Neural cell (in vitro differentiated cells): Measurements from ENCODE around the gene HPSE2. TPM values are rescaled to one million over a fixed set of nuclear protein-coding genes. Genes with fewer than 3 reads are reported as not detected.

Experiments used
- H2AFZ ChIP-seq: fragments of 200-600, 300-800 bp; sonication (generic), shearing (Covaris generic); 2 replicates; pipeline ENCODE4 v1.6.0; 2014; ENCODE audit warnings: low read depth, mild to moderate bottlenecking, antibody characterized with exemption, low read length, moderate library complexity
- H3F3A ChIP-seq: fragments of 200-600 bp; shearing (Covaris generic); 2 replicates; pipeline ENCODE4 v1.6.1; 2016; ENCODE audit warnings: mild to moderate bottlenecking, moderate library complexity, mixed read lengths, antibody characterized with exemption, low read length; ENCODE audit not compliant: insufficient read depth, poor library complexity, severe bottlenecking
- H3K27ac ChIP-seq: fragments of 200-600, 300-800 bp; sonication (generic), shearing (Covaris generic); 2 replicates; pipeline ENCODE4 v1.5.1; 2014; ENCODE audit warnings: mild to moderate bottlenecking, low read length, moderate library complexity
- H3K27me3 ChIP-seq: fragments of 300-800, 200-600 bp; sonication (generic), shearing (Covaris generic); 2 replicates; pipeline ENCODE4 v1.6.0; 2014; ENCODE audit warnings: mild to moderate bottlenecking, low read depth, low read length, moderate library complexity; ENCODE audit not compliant: insufficient read depth
- H3K36me3 ChIP-seq: fragments of 300-800, 200-600 bp; sonication (generic), shearing (Covaris generic); 2 replicates; pipeline ENCODE4 v1.5.1; 2014; ENCODE audit warnings: mild to moderate bottlenecking, antibody characterized with exemption, low read length, moderate library complexity; ENCODE audit not compliant: insufficient read depth
- H3K4me2 ChIP-seq: fragments of 300-800, 200-600 bp; sonication (generic), shearing (Covaris generic); 2 replicates; pipeline ENCODE4 v1.6.0; 2014; ENCODE audit warnings: mild to moderate bottlenecking, low read length
- H3K4me3 ChIP-seq: fragments of 300-800, 200-600 bp; sonication (generic), shearing (Covaris generic); 2 replicates; pipeline ENCODE4 v1.5.1; 2014; ENCODE audit warnings: mild to moderate bottlenecking, low read length, moderate library complexity
- H3K79me2 ChIP-seq: fragments of 200-600 bp; shearing (Covaris generic); replicated peaks from 2 replicates; pipeline ENCODE4 v1.6.0; 2014; ENCODE audit warnings: mild to moderate bottlenecking, low read length, moderate library complexity; ENCODE audit not compliant: insufficient read depth
- H3K9ac ChIP-seq: fragments of 300-800, 200-600 bp; sonication (generic), shearing (Covaris generic); 2 replicates; pipeline ENCODE4 v1.6.1; 2016; ENCODE audit warnings: mild to moderate bottlenecking, low read length, mixed read lengths
- H3K9me2 ChIP-seq: fragments of 200-600 bp; shearing (Covaris generic); 2 replicates; pipeline ENCODE4 v1.6.1; 2016; ENCODE audit warnings: mild to moderate bottlenecking, low read length, mixed read lengths; ENCODE audit not compliant: insufficient read depth
- H3K9me3 ChIP-seq: fragments of 200-600, 300-800 bp; sonication (generic), shearing (Covaris generic); 2 replicates; pipeline ENCODE4 v1.6.1; 2016; ENCODE audit warnings: mild to moderate bottlenecking, mixed run types, low read length, moderate library complexity, mixed read lengths
- H4K20me1 ChIP-seq: fragments of 200-600 bp; shearing (Covaris generic); 2 replicates; pipeline ENCODE4 v1.6.1; 2016; ENCODE audit warnings: mild to moderate bottlenecking, mixed run types; ENCODE audit not compliant: insufficient read depth
- CTCF ChIP-seq: fragments of 450-650 bp; IDR thresholded peaks from 2 replicates; pipeline ENCODE4 v1.5.1; 2014; ENCODE audit warnings: antibody characterized with exemption, mild to moderate bottlenecking, moderate library complexity; ENCODE audit not compliant: poor library complexity, severe bottlenecking
- EP300 ChIP-seq: fragments of 450-650 bp; conservative IDR thresholded peaks from 2 replicates; pipeline ENCODE4 v1.6.1; 2014; ENCODE audit warnings: antibody characterized with exemption, mild to moderate bottlenecking, moderate library complexity; ENCODE audit not compliant: poor library complexity, severe bottlenecking
- EZH2 ChIP-seq: fragments of 200-600, 300-800 bp; shearing (Covaris generic), sonication (generic); IDR thresholded peaks from 2 replicates; pipeline ENCODE4 v1.6.1; 2014; ENCODE audit warnings: antibody characterized with exemption, low read length, borderline replicate concordance, mild to moderate bottlenecking; ENCODE audit not compliant: insufficient read depth, poor library complexity, severe bottlenecking
- MXI1 ChIP-seq: fragments of 450-650 bp; conservative IDR thresholded peaks from 2 replicates; pipeline ENCODE4 v1.6.1; 2014; ENCODE audit warnings: antibody characterized with exemption, mild to moderate bottlenecking; ENCODE audit not compliant: poor library complexity, severe bottlenecking
- POLR2AphosphoS5 ChIP-seq: IDR thresholded peaks from 2 replicates; pipeline ENCODE4 v1.6.1; 2012
- RAD21 ChIP-seq: fragments of 450-650 bp; conservative IDR thresholded peaks from 2 replicates; pipeline ENCODE4 v1.6.1; 2014; ENCODE audit warnings: antibody characterized with exemption, mild to moderate bottlenecking, moderate library complexity
- SMC3 ChIP-seq: fragments of 450-650 bp; conservative IDR thresholded peaks from 2 replicates; pipeline ENCODE4 v1.6.1; 2014; ENCODE audit warnings: antibody characterized with exemption, mild to moderate bottlenecking, moderate library complexity; ENCODE audit not compliant: poor library complexity
- TAF1 ChIP-seq: IDR thresholded peaks from 2 replicates; pipeline ENCODE4 v1.6.1; 2012; ENCODE audit warnings: low read depth
- polyA plus RNA-seq: library from polyadenylated mRNA; depleted of rRNA; stranded (reverse); fragments of >200 nt; gene quantifications from 2 replicates; pipeline ENCODE4 v1.2.3, GENCODE V29; 2014
- TF ChIP-seq, protein P1 (sequence below): IDR thresholded peaks from 2 replicates; pipeline ENCODE4 v1.6.1; 2012; ENCODE audit warnings: borderline replicate concordance

The HPSE2 gene
- polyA plus RNA-seq, 1 donor from 2014 or later: not detected

- Histone ChIP-seq H3K4me3 (no peak overlapping the region), H3K9me2 (no peaks in the 10 kb centered on the region), H3F3A (no peaks in the 10 kb centered on the region), H4K20me1 (no peaks in the 10 kb centered on the region), H3K36me3 (no peaks in the 10 kb centered on the region), H3K9me3 (no peaks in the 10 kb centered on the region), H3K27me3 (no peaks in the 10 kb centered on the region), H3K79me2 (no peaks in the 10 kb centered on the region), H3K9ac (no peak overlapping the region), H3K27ac (no peak overlapping the region), H3K4me2 (no peak overlapping the region), H2AFZ (no peak overlapping the region)
- TF ChIP-seq RAD21: no peak
- no peak for TF ChIP-seq EZH2
- no peak for TF ChIP-seq TAF1
- TF ChIP-seq POLR2AphosphoS5: no peak
- TF ChIP-seq, protein P1, sequence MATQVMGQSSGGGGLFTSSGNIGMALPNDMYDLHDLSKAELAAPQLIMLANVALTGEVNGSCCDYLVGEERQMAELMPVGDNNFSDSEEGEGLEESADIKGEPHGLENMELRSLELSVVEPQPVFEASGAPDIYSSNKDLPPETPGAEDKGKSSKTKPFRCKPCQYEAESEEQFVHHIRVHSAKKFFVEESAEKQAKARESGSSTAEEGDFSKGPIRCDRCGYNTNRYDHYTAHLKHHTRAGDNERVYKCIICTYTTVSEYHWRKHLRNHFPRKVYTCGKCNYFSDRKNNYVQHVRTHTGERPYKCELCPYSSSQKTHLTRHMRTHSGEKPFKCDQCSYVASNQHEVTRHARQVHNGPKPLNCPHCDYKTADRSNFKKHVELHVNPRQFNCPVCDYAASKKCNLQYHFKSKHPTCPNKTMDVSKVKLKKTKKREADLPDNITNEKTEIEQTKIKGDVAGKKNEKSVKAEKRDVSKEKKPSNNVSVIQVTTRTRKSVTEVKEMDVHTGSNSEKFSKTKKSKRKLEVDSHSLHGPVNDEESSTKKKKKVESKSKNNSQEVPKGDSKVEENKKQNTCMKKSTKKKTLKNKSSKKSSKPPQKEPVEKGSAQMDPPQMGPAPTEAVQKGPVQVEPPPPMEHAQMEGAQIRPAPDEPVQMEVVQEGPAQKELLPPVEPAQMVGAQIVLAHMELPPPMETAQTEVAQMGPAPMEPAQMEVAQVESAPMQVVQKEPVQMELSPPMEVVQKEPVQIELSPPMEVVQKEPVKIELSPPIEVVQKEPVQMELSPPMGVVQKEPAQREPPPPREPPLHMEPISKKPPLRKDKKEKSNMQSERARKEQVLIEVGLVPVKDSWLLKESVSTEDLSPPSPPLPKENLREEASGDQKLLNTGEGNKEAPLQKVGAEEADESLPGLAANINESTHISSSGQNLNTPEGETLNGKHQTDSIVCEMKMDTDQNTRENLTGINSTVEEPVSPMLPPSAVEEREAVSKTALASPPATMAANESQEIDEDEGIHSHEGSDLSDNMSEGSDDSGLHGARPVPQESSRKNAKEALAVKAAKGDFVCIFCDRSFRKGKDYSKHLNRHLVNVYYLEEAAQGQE: no peak
- TF ChIP-seq EP300: no peak
- TF ChIP-seq SMC3: no peak
- TF ChIP-seq MXI1: no peak
- no peak for TF ChIP-seq CTCF
Measured at GRCh38 chr10:98456043-98456570, 779.5 kb downstream of the HPSE2 start.

- H3K9me2 ChIP-seq: no peaks in the 10 kb centered on the region
- no peaks in the 10 kb centered on the region for H3K36me3 ChIP-seq
- no peak overlapping the region for H2AFZ ChIP-seq
- H3K9me3 ChIP-seq: no peaks in the 10 kb centered on the region
- H3K79me2 ChIP-seq: no peaks in the 10 kb centered on the region
- no peaks in the 10 kb centered on the region for H3F3A ChIP-seq
- no peak overlapping the region for H3K9ac ChIP-seq
- TF ChIP-seq CTCF: no peak
- TF ChIP-seq MXI1: no peak
- no peak for TF ChIP-seq POLR2AphosphoS5
- no peak for TF ChIP-seq EZH2
- TF ChIP-seq EP300: no peak
- no peak for TF ChIP-seq SMC3
- TF ChIP-seq, protein P1: no peak
- TF ChIP-seq TAF1: no peak
- no peak for TF ChIP-seq RAD21
- no peak overlapping the region for H3K4me3 ChIP-seq
- no peaks in the 10 kb centered on the region for H3K27me3 ChIP-seq
- no peaks in the 10 kb centered on the region for H4K20me1 ChIP-seq
- H3K27ac ChIP-seq: no peak overlapping the region
- H3K4me2 ChIP-seq: no peak overlapping the region
Measured at GRCh38 chr10:98453729-98454128, 781.9 kb downstream of the HPSE2 start.
